K562 (cell line): ENCODE data around the gene NQO2. TPM values are rescaled to one million over a fixed set of nuclear protein-coding genes. Genes with fewer than 3 reads are reported as not detected.

Experiments used
- ARID1B ChIP-seq: fragments of 450-650 bp; IDR thresholded peaks from 2 replicates; pipeline ENCODE4 v1.6.1; 2016; ENCODE audit warnings: antibody characterized with exemption, mild to moderate bottlenecking, inconsistent platforms
- BRD9 ChIP-seq: fragments of 450-650 bp; IDR thresholded peaks from 2 replicates; pipeline ENCODE4 v1.6.1; 2018; ENCODE audit warnings: low read depth; ENCODE audit not compliant: partially characterized antibody
- CEBPB ChIP-seq: fragments of 450-650 bp; IDR thresholded peaks from 2 replicates; pipeline ENCODE4 v1.6.1; 2016; ENCODE audit warnings: missing genetic modification characterization, missing compliant biosample characterization
- CREB1 ChIP-seq, 2 experiments: sonication (generic) in 1 of 2; formaldehyde crosslinking in 1 of 2; IDR thresholded peaks; 2 replicates each; pipeline versions ENCODE4 v1.6.1 to v1.8.0; 2012 to 2022; ENCODE audit warnings: inconsistent platforms in 1 of 2, mild to moderate bottlenecking in 1 of 2, missing genetic modification reagents in 1 of 2, moderate library complexity in 1 of 2
- CSDE1 ChIP-seq, 2 experiments: fragments of 450-650 bp; IDR thresholded peaks; 2 replicates each; pipeline ENCODE4 v1.6.1; 2016; ENCODE audit warnings: mild to moderate bottlenecking in 1 of 2
- MAFK ChIP-seq: IDR thresholded peaks from 2 replicates; pipeline ENCODE4 v1.6.1; 2011; ENCODE audit warnings: low read length, improper control_type of control experiment
- PTRF ChIP-seq: fragments of 450-650 bp; IDR thresholded peaks from 2 replicates; pipeline ENCODE4 v1.6.1; 2016; ENCODE audit warnings: mild to moderate bottlenecking, missing genetic modification characterization, missing compliant biosample characterization
- PTTG1 ChIP-seq: fragments of 450-650 bp; IDR thresholded peaks from 2 replicates; pipeline ENCODE4 v1.6.1; 2016; ENCODE audit warnings: low read depth, mild to moderate bottlenecking, missing genetic modification characterization, missing compliant biosample characterization
- RBFOX2 ChIP-seq: fragments of 200-400 bp; formaldehyde crosslinking; IDR thresholded peaks from 2 replicates; pipeline ENCODE4 v1.6.1; 2017; ENCODE audit warnings: low read depth, mild to moderate bottlenecking, low read length, moderate library complexity
- SMAD1 ChIP-seq: fragments of 150-350 bp; IDR thresholded peaks from 2 replicates; pipeline ENCODE4 v1.6.1; 2014; ENCODE audit warnings: low read length, low read depth; ENCODE audit not compliant: partially characterized antibody
- SRF ChIP-seq, 2 experiments: fragments of 250-450, 450-650 bp in 1 of 2; sonication (Bioruptor Pico) in 1 of 2; sonication (generic) in 1 of 2; formaldehyde crosslinking; IDR thresholded peaks; 2 replicates each; pipeline versions ENCODE4 v1.5.0 to v1.5.1; 2020 to 2022; ENCODE audit warnings: mild to moderate bottlenecking in 1 of 2, missing genetic modification reagents in 1 of 2
- ZBTB1 ChIP-seq: sonication (generic); formaldehyde crosslinking; IDR thresholded peaks from 2 replicates; pipeline ENCODE4 v1.8.1; 2023; ENCODE audit warnings: missing genetic modification reagents, low read depth, mild to moderate bottlenecking, borderline replicate concordance
- ZNF134 ChIP-seq: fragments of 250-450 bp; sonication (Bioruptor Pico); conservative IDR thresholded peaks from 2 replicates; pipeline ENCODE4 v1.4.0; 2020
- ZNF184 ChIP-seq: sonication (generic); formaldehyde crosslinking; IDR thresholded peaks from 2 replicates; pipeline ENCODE4 v1.5.0; 2020; ENCODE audit warnings: missing genetic modification reagents
- ZNF23 ChIP-seq: fragments of 250-450 bp; sonication (Bioruptor Pico); IDR thresholded peaks from 2 replicates; pipeline ENCODE4 v1.4.0; 2020; ENCODE audit warnings: mild to moderate bottlenecking
- ZNF239 ChIP-seq: fragments of 250-450 bp; sonication (Bioruptor Pico); IDR thresholded peaks from 2 replicates; pipeline ENCODE4 v1.4.0; 2020; ENCODE audit warnings: mild to moderate bottlenecking
- ZNF24 ChIP-seq: fragments of 450-650 bp; IDR thresholded peaks from 2 replicates; pipeline ENCODE4 v1.6.1; 2016
- ZNF75A ChIP-seq: fragments of 450-650 bp; formaldehyde crosslinking; IDR thresholded peaks from 2 replicates; pipeline ENCODE4 v1.4.0; 2020; ENCODE audit warnings: mild to moderate bottlenecking
- ZSCAN32 ChIP-seq: fragments of 450-650 bp; formaldehyde crosslinking; IDR thresholded peaks from 2 replicates; pipeline ENCODE4 v1.4.0; 2020; ENCODE audit warnings: mild to moderate bottlenecking, moderate library complexity
- polyA plus RNA-seq, 8 experiments: library from polyadenylated mRNA; depleted of rRNA in 4 of 8; stranded (reverse) in 5 of 8; unstranded in 3 of 8; fragments of >200 nt; fragmentation: Nextera tagmentation in 2 of 8; fragmentation: Illumina TruSeq in 1 of 8; extraction: Ambion mirVana in 2 of 8; extraction: Trizol in 1 of 8; gene quantifications; 2 replicates each; pipeline versions ENCODE4 v1.2.1 to v1.2.3, GENCODE V29; 2011 to 2014; ENCODE audit warnings: inconsistent platforms in 1 of 8, missing spikeins in 1 of 8
- total RNA-seq, 7 experiments: library from RNA; depleted of rRNA in 6 of 7; stranded (reverse); fragments of >200 nt in 6 of 7; fragmentation: Illumina TruSeq in 2 of 7; extraction: Trizol in 2 of 7; gene quantifications; 2 replicates each; pipeline versions ENCODE4 v1.2.1 to v1.2.3, GENCODE V29; 2011 to 2021; ENCODE audit warnings: low replicate concordance in 1 of 7
- TF ChIP-seq, protein P1 (sequence below): sonication (generic); formaldehyde crosslinking; IDR thresholded peaks from 2 replicates; pipeline ENCODE4 v1.8.0; 2022; ENCODE audit warnings: missing genetic modification reagents, mild to moderate bottlenecking, moderate library complexity, borderline replicate concordance
- TF ChIP-seq, protein P2 (sequence below): sonication (generic); formaldehyde crosslinking; IDR thresholded peaks from 2 replicates; pipeline ENCODE4 v1.8.0; 2022; ENCODE audit warnings: mild to moderate bottlenecking, missing genetic modification reagents, borderline replicate concordance

NQO2 gene
- total and polyA plus RNA-seq, 9 of the 15 experiments (the other 6 are each of a cell fraction or from before 2014, with no cell fraction given) = 54.6 to 214 (median 116) TPM

DNA sequence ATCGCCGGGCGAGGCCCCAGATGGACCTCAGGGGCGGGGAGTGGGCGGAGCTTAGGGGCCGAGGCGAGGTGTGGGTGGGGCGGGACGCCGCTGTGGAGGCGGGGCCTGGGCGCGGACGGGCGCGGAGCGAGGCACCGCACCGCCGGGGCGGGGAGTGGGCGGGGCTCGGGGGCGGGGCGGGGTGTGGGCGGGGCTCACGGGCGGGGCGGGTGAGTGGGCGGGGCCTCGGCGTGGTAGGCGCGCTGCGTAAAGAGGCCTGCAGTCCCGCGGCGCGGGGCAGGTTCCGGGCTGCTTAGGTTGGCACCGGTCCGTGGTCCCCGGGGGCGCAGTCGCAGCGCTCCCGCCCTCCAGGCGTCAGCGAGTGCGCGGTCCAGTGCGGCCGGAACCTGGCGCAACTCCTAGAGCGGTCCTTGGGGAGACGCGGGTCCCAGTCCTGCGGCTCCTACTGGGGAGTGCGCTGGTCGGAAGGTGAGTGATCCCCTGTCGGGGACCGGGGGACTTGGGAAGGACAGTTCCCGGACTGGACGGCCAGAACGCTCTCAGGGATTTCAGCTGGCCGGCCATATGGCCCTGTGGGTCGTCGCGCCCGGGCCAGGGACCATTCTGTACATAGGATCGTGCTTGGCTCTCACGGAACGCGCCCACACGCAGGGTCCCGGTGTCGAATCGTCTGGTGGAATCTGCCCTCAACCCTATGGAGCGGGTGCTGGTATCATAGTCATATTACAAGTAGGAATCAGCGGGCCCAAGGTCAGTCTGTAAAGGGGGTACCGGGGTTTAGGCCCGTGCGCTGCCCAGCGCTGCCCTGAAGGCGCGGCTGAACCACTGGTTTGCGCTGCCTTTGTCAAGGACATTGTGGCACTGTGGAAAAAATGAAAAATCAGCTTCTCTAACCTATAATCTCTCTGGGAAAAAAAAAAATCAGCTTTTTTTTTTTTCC is at the start of gene NQO2 (continued):
- no peak for TF ChIP-seq PTTG1 (tag)
- TF ChIP-seq ZBTB1 (CRISPR knock-in tag) = peak; percentile 55; the same call in 1 of the 2 replicates
- peak; percentile 91 for TF ChIP-seq RBFOX2
- TF ChIP-seq ZNF239 = no peak
- TF ChIP-seq BRD9 = no peak
- TF ChIP-seq ZNF75A (CRISPR knock-in tag) = no peak
- TF ChIP-seq SRF (CRISPR knock-in tag; IDR thresholded peaks at IDR 0.05) = peak; percentile 31 to 33; a peak in 2 of 4 replicates
- TF ChIP-seq ZNF134 (CRISPR knock-in tag) = no peak
- TF ChIP-seq CSDE1 (IDR thresholded peaks at IDR 0.05) = no peak
- no peak for TF ChIP-seq ZNF24
- TF ChIP-seq CEBPB = no peak
- TF ChIP-seq ARID1B = no peak; the same call in 1 of the 2 replicates
- TF ChIP-seq ZNF23 (CRISPR knock-in tag) = no peak
- TF ChIP-seq ZNF184 (CRISPR knock-in tag) = no peak
- TF ChIP-seq ZSCAN32 (CRISPR knock-in tag) = no peak
- TF ChIP-seq, protein P1, sequence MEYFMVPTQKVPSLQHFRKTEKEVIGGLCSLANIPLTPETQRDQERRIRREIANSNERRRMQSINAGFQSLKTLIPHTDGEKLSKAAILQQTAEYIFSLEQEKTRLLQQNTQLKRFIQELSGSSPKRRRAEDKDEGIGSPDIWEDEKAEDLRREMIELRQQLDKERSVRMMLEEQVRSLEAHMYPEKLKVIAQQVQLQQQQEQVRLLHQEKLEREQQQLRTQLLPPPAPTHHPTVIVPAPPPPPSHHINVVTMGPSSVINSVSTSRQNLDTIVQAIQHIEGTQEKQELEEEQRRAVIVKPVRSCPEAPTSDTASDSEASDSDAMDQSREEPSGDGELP = peak; percentile 70
- TF ChIP-seq SMAD1 = peak; percentile 70
- no peak for TF ChIP-seq CREB1 (IDR thresholded peaks at IDR 0.05)
- TF ChIP-seq CREB1 (CRISPR knock-in tag; IDR thresholded peaks at IDR 0.05) = 0 out of 2 replicates have a peak, but pooled peaks have one; percentile 31
- TF ChIP-seq PTRF (tag) = no peak
- no peak for TF ChIP-seq MAFK
- TF ChIP-seq, protein P2, sequence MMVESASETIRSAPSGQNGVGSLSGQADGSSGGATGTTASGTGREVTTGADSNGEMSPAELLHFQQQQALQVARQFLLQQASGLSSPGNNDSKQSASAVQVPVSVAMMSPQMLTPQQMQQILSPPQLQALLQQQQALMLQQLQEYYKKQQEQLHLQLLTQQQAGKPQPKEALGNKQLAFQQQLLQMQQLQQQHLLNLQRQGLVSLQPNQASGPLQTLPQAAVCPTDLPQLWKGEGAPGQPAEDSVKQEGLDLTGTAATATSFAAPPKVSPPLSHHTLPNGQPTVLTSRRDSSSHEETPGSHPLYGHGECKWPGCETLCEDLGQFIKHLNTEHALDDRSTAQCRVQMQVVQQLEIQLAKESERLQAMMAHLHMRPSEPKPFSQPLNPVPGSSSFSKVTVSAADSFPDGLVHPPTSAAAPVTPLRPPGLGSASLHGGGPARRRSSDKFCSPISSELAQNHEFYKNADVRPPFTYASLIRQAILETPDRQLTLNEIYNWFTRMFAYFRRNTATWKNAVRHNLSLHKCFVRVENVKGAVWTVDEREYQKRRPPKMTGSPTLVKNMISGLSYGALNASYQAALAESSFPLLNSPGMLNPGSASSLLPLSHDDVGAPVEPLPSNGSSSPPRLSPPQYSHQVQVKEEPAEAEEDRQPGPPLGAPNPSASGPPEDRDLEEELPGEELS (CRISPR knock-in tag) = peak; percentile 43; the same call in 1 of the 2 replicates
